Chondrocyte (in vitro differentiated cells): ENCODE measurements around the gene CPTP. TPM values are rescaled to one million over a fixed set of nuclear protein-coding genes. Genes with fewer than 3 reads are reported as not detected.

Experiments
- DNase-seq: peaks from one replicate; pipeline ENCODE4 v3.0.0; 2021; ENCODE audit warnings: mixed read lengths, low spot score
- H3K27ac Mint-ChIP-seq: one replicate; pipeline ENCODE4 v1.8.0; 2021; ENCODE audit warnings: mild to moderate bottlenecking, moderate library complexity, mixed read lengths; ENCODE audit not compliant: unreplicated experiment
- H3K27me3 Mint-ChIP-seq: 2 replicates; pipeline ENCODE4 v1.8.0; 2021; ENCODE audit warnings: low read depth, mixed read lengths
- H3K36me3 Mint-ChIP-seq: 2 replicates; pipeline ENCODE4 v1.8.0; 2021; ENCODE audit warnings: low read depth, mixed read lengths
- H3K4me1 Mint-ChIP-seq: 2 replicates; pipeline ENCODE4 v1.8.0; 2021; ENCODE audit warnings: low read depth, mild to moderate bottlenecking, mixed read lengths
- H3K4me3 Mint-ChIP-seq: one replicate; pipeline ENCODE4 v1.8.0; 2021; ENCODE audit warnings: mild to moderate bottlenecking, moderate library complexity, mixed read lengths; ENCODE audit not compliant: unreplicated experiment
- H3K9me3 Mint-ChIP-seq: 2 replicates; pipeline ENCODE4 v1.8.0; 2021; ENCODE audit warnings: low read depth, mixed read lengths
- CTCF ChIP-seq: fragments of 200-600 bp; sonication (generic); IDR thresholded peaks from 2 replicates; pipeline ENCODE4 v1.5.0; 2021; ENCODE audit warnings: antibody characterized with exemption, mild to moderate bottlenecking, moderate library complexity
- long read RNA-seq: library from polyadenylated mRNA; stranded (forward); transcript quantifications from one replicate; pipeline ENCODE4 v2.0.0, GENCODE V29; 2021
- total RNA-seq: library from RNA; stranded (reverse); gene quantifications from 3 replicates; pipeline ENCODE4 v1.2.1, GENCODE V29; 2021

Gene CPTP
- 19.4 to 23.3 TPM (median 23.1 TPM) in 3 replicates for total RNA-seq
- long read RNA-seq, transcript CPTP-202 (2 exons, 1,101 nt), result minor isoform, 22 of 70 reads
- long read RNA-seq, transcript CPTP-201 (3 exons, 2,190 nt), result major isoform, 46 of 70 reads
- long read RNA-seq, partial matches to known transcripts, result 0 of 70 reads
- long read RNA-seq, other reads (novel, unspliced or antisense), result 2 of 70 reads

GRCh38 chr1:1324524-1325287 lies at the start of gene CPTP, which contains the start of gene INTS11:
Gene CPTP (plus strand): TSS chr1:1324802. CDS start chr1:1326911, 2,109 bp downstream.
Gene INTS11 (minus strand): TSS chr1:1324660. CDS start chr1:1324608, 52 bp downstream.
- no peaks in the 10 kb centered on the region for H3K9me3 Mint-ChIP-seq
- H3K4me3 Mint-ChIP-seq, result peak within 1 kb of the TSS; percentile 82
- peaks cover 35% of the 10 kb centered on the region for H3K4me1 Mint-ChIP-seq
- peak within 1 kb of the TSS; percentile 85 for H3K27ac Mint-ChIP-seq
- no peak for DNase-seq
- no peaks in the 10 kb centered on the region for H3K27me3 Mint-ChIP-seq
- no peak for TF ChIP-seq CTCF
- H3K36me3 Mint-ChIP-seq, result no peaks in the 10 kb centered on the region

GRCh38 chr1:1274931-1275431 lies 49.6 kb upstream of the CPTP start:
- Mint-ChIP-seq H3K36me3 (no peaks in the 10 kb centered on the region), H3K4me3 (peak overlapping the region; percentile 67), H3K4me1 (peaks cover 38% of the 10 kb centered on the region), H3K27ac (no peak overlapping the region), H3K9me3 (no peaks in the 10 kb centered on the region), H3K27me3 (no peaks in the 10 kb centered on the region)
- TF ChIP-seq CTCF, result no peak
- no peak for DNase-seq

- H3K27ac Mint-ChIP-seq, result peak overlapping the region; percentile 58
- H3K36me3 Mint-ChIP-seq, result no peaks in the 10 kb centered on the region
- peaks cover 29% of the 10 kb centered on the region for H3K4me1 Mint-ChIP-seq
- no peak for TF ChIP-seq CTCF
- no peaks in the 10 kb centered on the region for H3K9me3 Mint-ChIP-seq
- H3K27me3 Mint-ChIP-seq, result no peaks in the 10 kb centered on the region
- no peak for DNase-seq
- H3K4me3 Mint-ChIP-seq, result peak overlapping the region; percentile 22
Measured at GRCh38 chr1:1275836-1276235, 48.8 kb upstream of the CPTP start.

DNA sequence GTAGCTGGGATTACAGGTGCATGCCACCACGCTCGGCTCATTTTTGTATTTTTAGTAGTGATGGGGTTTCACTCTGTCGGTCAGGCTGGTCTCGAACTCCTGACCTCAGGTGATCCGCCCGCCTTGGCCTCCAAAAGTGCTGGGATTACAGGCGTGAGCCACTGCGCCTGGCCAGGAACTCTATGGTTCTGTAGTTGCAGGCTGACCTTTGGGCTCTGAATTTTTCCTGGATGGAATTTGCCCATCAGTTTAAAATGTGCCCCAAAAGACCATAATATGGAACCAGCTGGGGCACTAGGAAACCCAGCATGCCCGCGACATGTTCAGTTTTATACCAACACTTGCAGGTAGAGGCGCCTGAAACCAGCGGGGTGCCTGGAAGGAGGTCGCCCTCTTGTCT lies 46.0 kb upstream of the CPTP start:
- Mint-ChIP-seq H3K9me3 (no peaks in the 10 kb centered on the region), H3K4me1 (peaks cover 8% of the 10 kb centered on the region), H3K36me3 (no peaks in the 10 kb centered on the region), H3K27ac (no peak overlapping the region), H3K27me3 (no peaks in the 10 kb centered on the region), H3K4me3 (no peak overlapping the region)
- no peak for DNase-seq
- no peak for TF ChIP-seq CTCF

DNA sequence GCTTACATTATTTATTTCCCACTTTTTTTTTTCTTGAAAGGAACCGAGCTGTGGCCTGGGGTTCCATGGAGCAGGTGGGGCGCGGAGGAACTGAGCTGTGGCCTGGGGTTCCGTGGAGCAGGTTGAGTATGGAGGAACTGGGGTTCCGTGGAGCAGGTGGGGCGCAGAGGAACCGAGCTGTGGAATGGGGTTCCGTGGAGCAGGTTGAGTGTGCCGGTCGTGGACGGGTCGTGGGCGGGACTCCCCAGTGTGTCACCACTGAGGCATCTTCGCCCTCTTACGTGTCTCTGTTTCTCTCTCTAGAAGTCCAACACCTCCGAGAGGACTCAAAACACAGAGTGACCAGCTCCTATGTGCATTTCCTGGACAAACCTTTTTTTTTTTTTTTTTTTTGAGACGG lies 45.6 kb upstream of the CPTP start:
- H3K27me3 Mint-ChIP-seq, result no peaks in the 10 kb centered on the region
- H3K4me1 Mint-ChIP-seq, result peaks cover 8% of the 10 kb centered on the region
- H3K36me3 Mint-ChIP-seq, result no peaks in the 10 kb centered on the region
- no peak for TF ChIP-seq CTCF
- no peak overlapping the region for H3K27ac Mint-ChIP-seq
- H3K4me3 Mint-ChIP-seq, result no peak overlapping the region
- DNase-seq, result no peak
- no peaks in the 10 kb centered on the region for H3K9me3 Mint-ChIP-seq
